B cell (primary cell): ENCODE data around the gene RAD21L1. TPM values are rescaled to one million over a fixed set of nuclear protein-coding genes. Genes with fewer than 3 reads are reported as not detected.

Experiments
- ATAC-seq: fragments of 200-7000 bp; cut with Tn5 transposase; one replicate; pipeline ENCODE4 v1.10.0; 2021; ENCODE audit warnings: low read depth, mild to moderate bottlenecking, moderate number of reproducible peaks, moderate library complexity
- CTCF ChIA-PET: fragments of 350-600 bp; sonication (Branson Sonifier 250); formaldehyde crosslinking; loops from one replicate; lab custom pipeline; 2021; ENCODE audit warnings: antibody characterized with exemption, inconsistent platforms; lab: Charles Lee
- POLR2A ChIA-PET: fragments of 350-600 bp; sonication (Branson Sonifier 250); formaldehyde crosslinking; loops from one replicate; lab custom pipeline; 2021; ENCODE audit warnings: antibody characterized with exemption; lab: Charles Lee
- DNase-seq: peaks from one replicate; pipeline ENCODE4 v3.0.0; 2013
- H2AFZ ChIP-seq: 2 replicates; pipeline ENCODE4 v1.6.1; 2012; ENCODE audit warnings: mild to moderate bottlenecking, low read depth, low read length; ENCODE audit not compliant: insufficient read depth, poor library complexity, severe bottlenecking
- H3K27ac ChIP-seq, 2 donors: 1 replicate in 1 of 2; 2 replicates in 1 of 2; pipeline ENCODE4 v1.5.1; 2012 to 2013; ENCODE audit warnings: low read length in 2 of 2, mild to moderate bottlenecking in 2 of 2, moderate library complexity in 1 of 2
- H3K27me3 ChIP-seq, 4 experiments: fragments of 200-600 bp in 1 of 4; sonication (generic) in 1 of 4; replicated peaks in 1 of 4; 1 replicate in 2 of 4; 2 replicates in 2 of 4; pipeline versions ENCODE4 v1.6.1 to v1.7.0; 2013 to 2016; ENCODE audit warnings: low read length in 3 of 4, mild to moderate bottlenecking in 2 of 4, mixed read lengths in 1 of 4, moderate library complexity in 1 of 4; ENCODE audit not compliant: insufficient read depth in 4 of 4, control insufficient read depth in 3 of 4; ENCODE audit errors: control extremely low read depth in 1 of 4
- H3K36me3 ChIP-seq, 2 experiments: replicated peaks in 1 of 2; 1 replicate in 1 of 2; 2 replicates in 1 of 2; pipeline versions ENCODE4 v1.6.1 to v1.7.1; 2013; ENCODE audit warnings: low read length in 1 of 2; ENCODE audit not compliant: insufficient read depth in 2 of 2, control insufficient read depth in 1 of 2; ENCODE audit errors: control extremely low read depth in 1 of 2, extremely low read depth in 1 of 2
- H3K4me1 ChIP-seq, 2 donors: fragments of 200-600 bp in 1 of 2; sonication (generic) in 1 of 2; 1 replicate in 1 of 2; 2 replicates in 1 of 2; pipeline versions ENCODE4 v1.5.1 to v1.6.1; 2013 to 2017; ENCODE audit warnings: low read length in 2 of 2; ENCODE audit not compliant: control insufficient read depth in 2 of 2, insufficient read depth in 2 of 2
- H3K4me2 ChIP-seq: replicated peaks from 2 replicates; pipeline ENCODE3; 2012; ENCODE audit warnings: mild to moderate bottlenecking, low read depth, low read length; ENCODE audit not compliant: poor library complexity, severe bottlenecking
- H3K4me3 ChIP-seq, 5 experiments: fragments of 200-600 bp in 1 of 5; sonication (generic) in 1 of 5; 1 replicate in 3 of 5; 2 replicates in 2 of 5; pipeline versions ENCODE4 v1.5.1 to v1.7.0; 2011 to 2016; ENCODE audit warnings: low read length in 4 of 5, mild to moderate bottlenecking in 4 of 5, low read depth in 2 of 5, control low read depth in 1 of 5, moderate library complexity in 1 of 5; ENCODE audit not compliant: insufficient read depth in 1 of 5; ENCODE audit errors: control extremely low read depth in 1 of 5, extremely low read depth in 1 of 5
- H3K79me2 ChIP-seq: fragments of 200-600 bp; sonication (generic); one replicate; pipeline ENCODE4 v1.6.0; 2016; ENCODE audit warnings: low read length; ENCODE audit not compliant: control insufficient read depth, insufficient read depth
- H3K9ac ChIP-seq: fragments of 200-600 bp; sonication (generic); 2 replicates; pipeline ENCODE4 v1.6.1; 2017; ENCODE audit warnings: mild to moderate bottlenecking, low read length, moderate library complexity
- H3K9me3 ChIP-seq, 3 donors: one replicate each; pipeline versions ENCODE4 v1.6.1 to v1.7.1; 2013; ENCODE audit warnings: low read length in 2 of 3; ENCODE audit not compliant: control insufficient read depth in 2 of 3, insufficient read depth in 1 of 3; ENCODE audit errors: control extremely low read depth in 1 of 3
- H4K20me1 ChIP-seq: 2 replicates; pipeline ENCODE4 v1.6.0; 2012; ENCODE audit warnings: mild to moderate bottlenecking, low read length; ENCODE audit not compliant: insufficient read depth, control insufficient read depth, poor library complexity, severe bottlenecking
- H3K27ac Mint-ChIP-seq: one replicate; pipeline ENCODE4 v1.8.0; 2021; ENCODE audit warnings: mixed read lengths
- H3K27me3 Mint-ChIP-seq: one replicate; pipeline ENCODE4 v1.8.0; 2021; ENCODE audit warnings: mixed read lengths
- H3K4me1 Mint-ChIP-seq: one replicate; pipeline ENCODE4 v1.8.0; 2021; ENCODE audit warnings: mixed read lengths
- H3K4me3 Mint-ChIP-seq: one replicate; pipeline ENCODE4 v1.8.0; 2021; ENCODE audit warnings: mixed read lengths
- H3K9me3 Mint-ChIP-seq: one replicate; pipeline ENCODE4 v1.8.0; 2022; ENCODE audit warnings: mixed read lengths; ENCODE audit not compliant: insufficient read depth
- CTCF ChIP-seq: fragments of 200-600 bp; IDR thresholded peaks from one replicate; pipeline ENCODE4 v1.8.0; 2022; ENCODE audit warnings: antibody characterized with exemption, mild to moderate bottlenecking
- EZH2 ChIP-seq: IDR thresholded peaks from 2 replicates; pipeline ENCODE4 v1.6.1; 2012; ENCODE audit warnings: borderline replicate concordance, low read depth, mild to moderate bottlenecking, moderate library complexity, low read length; ENCODE audit not compliant: insufficient read depth, poor library complexity, severe bottlenecking
- WGBS: methylation state at CpG from one replicate; pipeline ENCODE4 v1.1.5; 2013; ENCODE audit warnings: missing lambda C conversion rate; ENCODE audit not compliant: insufficient coverage; 5-methylcytosine and 5-hydroxymethylcytosine counted together
- intact Hi-C: fragments of 100-400 bp; cut with micrococcal nuclease; formaldehyde crosslinking; loops from one replicate; pipeline ENCODE4 v1.10.0; 2022
- polyA plus RNA-seq: library from polyadenylated mRNA; depleted of rRNA; stranded (reverse); fragments of >200 nt; gene quantifications from 2 replicates; pipeline ENCODE4 v1.2.3, GENCODE V29; 2012
- total RNA-seq, 2 donors: library from RNA; stranded (reverse); fragments of 120-200 nt in 1 of 2; gene quantifications; 1 replicate in 1 of 2; 2 replicates in 1 of 2; pipeline versions ENCODE4 v1.2.3 to v1.2.4, GENCODE V29; 2013 to 2022

RAD21L1 gene
- total and polyA plus RNA-seq, 2 donors (not counting 1 experiment from before 2014, with no cell fraction given): not detected

GRCh38 chr20:1283522-1284510 is 58.0 kb downstream of the RAD21L1 start:
- Histone ChIP-seq H3K4me1 (no peaks in the 10 kb centered on the region), H3K27me3 (no peaks in the 10 kb centered on the region), H3K4me3 (no peak overlapping the region), H3K79me2 (no peaks in the 10 kb centered on the region), H3K4me2 (no peak overlapping the region), H3K27ac (no peak overlapping the region), H2AFZ (no peak overlapping the region), H3K9ac (no peak overlapping the region), H4K20me1 (no peaks in the 10 kb centered on the region), H3K36me3 (no peaks in the 10 kb centered on the region), H3K9me3 (no peaks in the 10 kb centered on the region)
- WGBS: 96% methylated on average over 9 of the region's 9 CpGs
- TF ChIP-seq CTCF (no peak), EZH2 (no peak)
- ATAC-seq (no peak), DNase-seq (no peak)
- Mint-ChIP-seq H3K4me1 (peaks cover 3% of the 10 kb centered on the region), H3K4me3 (no peak overlapping the region), H3K27ac (no peak overlapping the region), H3K27me3 (peaks cover 10% of the 10 kb centered on the region), H3K9me3 (no peaks in the 10 kb centered on the region)
- CTCF ChIA-PET: interaction anchor here (0.8 to 1.4 kb wide), 2 partner anchors 70 to 220 kb away, joined by 3 read pairs; no protein-coding TSS in a partner anchor
- POLR2A ChIA-PET: no interaction called here
- intact Hi-C loops: no loop called here
